ENCODE data around the gene ITPK1.

Gene ITPK1

DNA sequence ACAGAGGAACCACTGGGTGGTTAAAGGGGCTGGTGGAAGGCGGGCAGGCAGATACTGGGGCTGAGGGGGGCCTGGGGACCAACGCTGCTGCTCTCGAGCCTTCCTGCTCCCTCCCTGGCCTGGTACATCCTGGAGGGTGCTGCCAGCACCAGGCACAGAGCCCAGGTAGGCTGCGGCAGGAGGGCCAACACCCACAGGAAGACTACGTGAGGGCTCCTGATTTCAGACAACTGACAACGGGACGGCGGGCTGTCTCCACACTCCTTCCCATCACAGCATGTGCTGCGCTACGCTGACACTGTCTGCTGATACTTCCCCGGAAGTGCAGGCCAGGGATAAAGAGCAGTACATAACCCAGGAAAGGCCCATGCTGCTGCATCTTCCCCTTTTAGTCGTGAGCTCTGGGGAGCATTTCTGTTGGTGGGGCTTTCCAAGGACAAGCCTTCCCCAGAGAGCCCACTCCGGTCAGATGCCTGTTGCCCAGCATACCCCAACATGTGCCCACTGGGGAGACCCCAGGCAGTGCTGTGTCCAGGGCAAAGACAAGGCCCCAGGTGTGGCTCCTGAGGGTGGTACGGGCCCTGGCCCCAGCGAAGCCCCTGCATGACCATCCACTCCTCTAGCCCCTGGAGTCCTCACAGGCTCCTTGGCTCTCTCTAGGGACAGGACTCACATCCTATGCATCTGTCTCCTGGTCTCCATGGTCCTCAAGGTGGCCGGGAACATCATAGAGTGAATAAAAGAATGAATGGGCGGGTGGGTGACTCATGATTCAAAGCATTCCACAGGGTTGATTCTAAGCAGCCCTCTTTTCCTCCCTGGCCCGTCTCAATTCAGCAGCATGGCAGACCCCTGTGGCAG is 154.8 kb downstream of the ITPK1 start:
- no peak for DNase-seq (ENCODE audit: low spot score)
- TF ChIP-seq CTCF (IDR thresholded peaks at IDR 0.05; ENCODE audit: extremely low read depth, missing control alignments) = no peak

- no peak for TF ChIP-seq CTCF (IDR thresholded peaks at IDR 0.05; ENCODE audit: extremely low read depth, missing control alignments)
- DNase-seq (ENCODE audit: low spot score) = no peak
Observed at GRCh38 chr14:92959761-92960680, 155.7 kb downstream of the ITPK1 start.

GRCh38 chr14:92959189-92959531 is 156.6 kb downstream of the ITPK1 start:
- no peak for DNase-seq (ENCODE audit: low spot score)
- TF ChIP-seq CTCF (IDR thresholded peaks at IDR 0.05; ENCODE audit: extremely low read depth, missing control alignments) = no peak

DNA sequence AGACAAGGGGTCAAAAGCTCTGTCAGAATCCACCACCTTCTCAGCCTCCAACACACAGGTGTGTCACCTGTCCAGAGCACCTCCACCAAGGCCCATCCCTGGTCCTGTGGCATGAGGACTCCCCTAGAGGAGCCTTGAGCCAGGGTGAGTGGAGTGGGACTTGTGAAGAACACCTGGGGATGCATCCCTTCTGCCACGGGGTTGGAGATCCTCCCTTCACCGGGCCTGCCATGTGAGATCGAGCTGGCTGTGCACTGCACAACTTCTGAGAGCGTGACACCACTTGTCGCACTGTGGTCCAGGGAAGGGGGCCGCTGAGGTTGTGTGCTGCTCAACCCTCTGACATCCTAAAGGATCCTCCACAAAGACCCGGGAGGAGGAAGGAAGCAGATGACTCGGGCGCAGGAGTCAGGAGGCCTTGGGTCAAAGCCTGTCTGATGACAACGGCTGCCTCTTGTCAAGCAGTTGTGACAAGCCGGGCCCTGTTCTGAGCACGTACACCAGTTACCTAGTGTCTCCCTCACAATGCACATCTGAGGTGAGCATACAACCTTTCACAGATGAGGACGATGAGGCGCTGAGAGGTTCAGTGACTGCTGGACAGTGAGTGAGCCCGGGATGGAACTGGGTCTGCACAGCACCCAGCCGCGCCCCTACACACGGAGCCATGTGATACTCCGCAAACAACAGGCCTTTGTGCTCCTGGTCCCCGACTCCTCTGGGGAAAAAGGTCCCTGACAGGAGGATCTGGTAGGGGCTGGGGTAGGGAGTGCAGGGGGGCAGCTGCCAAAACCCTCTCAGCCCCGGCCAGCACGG is 157.1 kb downstream of the ITPK1 start:
- no peak for TF ChIP-seq CTCF (IDR thresholded peaks at IDR 0.05; ENCODE audit: extremely low read depth, missing control alignments)
- no peak for DNase-seq (ENCODE audit: low spot score)

- DNase-seq (ENCODE audit: low spot score) = no peak
- TF ChIP-seq CTCF (IDR thresholded peaks at IDR 0.05; ENCODE audit: extremely low read depth, missing control alignments) = no peak
Observed at GRCh38 chr14:92956961-92957360, 158.8 kb downstream of the ITPK1 start.

DNA sequence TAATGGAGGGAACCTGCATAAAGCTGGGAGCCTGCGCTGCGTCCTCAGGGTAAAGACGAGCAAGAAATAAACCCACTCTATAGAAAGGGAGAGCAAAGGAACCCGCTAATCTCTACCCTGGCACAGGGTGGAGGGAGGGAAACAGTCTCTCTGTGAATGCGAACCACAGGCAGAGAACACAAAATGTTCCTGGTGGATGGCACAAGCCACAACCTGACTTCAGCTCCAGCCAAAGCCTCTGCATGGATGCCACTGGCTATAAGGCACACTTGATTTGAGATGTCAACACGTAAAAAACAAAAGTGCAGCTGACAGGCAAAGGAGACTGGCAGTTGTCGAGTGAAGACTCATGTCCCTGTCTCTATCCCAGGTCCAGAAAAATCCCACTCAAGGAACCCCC is 160.3 kb downstream of the ITPK1 start:
- no peak for DNase-seq (ENCODE audit: low spot score)
- no peak for TF ChIP-seq CTCF (IDR thresholded peaks at IDR 0.05; ENCODE audit: extremely low read depth, missing control alignments)
